GM18511 (cell line): ENCODE measurements around the gene OOSP3.
"Not testable (repeated sequence)": the region's sequence is repeated elsewhere in the genome, so short reads cannot be mapped to it uniquely, and the experiment has no call there.

Experiments
- ATAC-seq: cut with Tn5 transposase; IDR thresholded peaks from one replicate; pipeline ENCODE4 v1.9.1; 2021; ENCODE audit warnings: mild to moderate bottlenecking, moderate library complexity; ENCODE audit not compliant: unreplicated experiment

Gene OOSP3

GRCh38 chr11:59878575-59878974 lies at the start of gene OOSP3:
Gene OOSP3 (plus strand): TSS chr11:59878782. CDS start chr11:59878809, 27 bp downstream.
- ATAC-seq = no peak

- ATAC-seq = no peak
Observed at GRCh38 chr11:59829358-59829757, 49.2 kb upstream of the OOSP3 start.

- no peak for ATAC-seq
Observed at GRCh38 chr11:59833602-59834001, 45.0 kb upstream of the OOSP3 start.

GRCh38 chr11:59839615-59840014 lies 39.0 kb upstream of the OOSP3 start:
- no peak for ATAC-seq

GRCh38 chr11:59841514-59841913 lies 37.1 kb upstream of the OOSP3 start:
- ATAC-seq = peak; percentile 84

- ATAC-seq = no peak
Observed at GRCh38 chr11:59842316-59842715, 36.3 kb upstream of the OOSP3 start.

- ATAC-seq = no peak
Observed at GRCh38 chr11:59845399-59845798, 33.2 kb upstream of the OOSP3 start, which contains the start of gene CBLIF. Gene CBLIF (minus strand): TSS chr11:59845499. CDS start chr11:59845453, 46 bp downstream.

- no peak for ATAC-seq
Observed at GRCh38 chr11:59846556-59846955, 32.0 kb upstream of the OOSP3 start.

- ATAC-seq = no peak
Observed at GRCh38 chr11:59847626-59848025, 31.0 kb upstream of the OOSP3 start.

GRCh38 chr11:59848439-59848838 lies 30.1 kb upstream of the OOSP3 start:
- not testable (repeated sequence) for ATAC-seq

GRCh38 chr11:59849129-59849528 lies 29.5 kb upstream of the OOSP3 start:
- ATAC-seq = peak; percentile 71

- not testable (repeated sequence) for ATAC-seq
Observed at GRCh38 chr11:59849551-59849950, 29.0 kb upstream of the OOSP3 start.

- not testable (repeated sequence) for ATAC-seq
Observed at GRCh38 chr11:59851416-59851815, 27.2 kb upstream of the OOSP3 start.

- ATAC-seq = no peak
Observed at GRCh38 chr11:59854871-59855270, 23.7 kb upstream of the OOSP3 start.

GRCh38 chr11:59857439-59858434 lies 20.8 kb upstream of the OOSP3 start:
- ATAC-seq = no peak

- ATAC-seq = no peak
Observed at GRCh38 chr11:59859673-59860072, 18.9 kb upstream of the OOSP3 start.

- ATAC-seq = no peak
Observed at GRCh38 chr11:59862252-59862651, 16.3 kb upstream of the OOSP3 start.

- no peak for ATAC-seq
Observed at GRCh38 chr11:59865031-59865430, 13.6 kb upstream of the OOSP3 start.

GRCh38 chr11:59866397-59866796 lies 12.2 kb upstream of the OOSP3 start, which contains the start of gene TCN1:
Gene TCN1 (minus strand): TSS chr11:59866487. CDS start chr11:59866470, 17 bp downstream.
- no peak for ATAC-seq

GRCh38 chr11:59866836-59867235 lies 11.7 kb upstream of the OOSP3 start:
- no peak for ATAC-seq

GRCh38 chr11:59867946-59868345 lies 10.6 kb upstream of the OOSP3 start:
- ATAC-seq = no peak

GRCh38 chr11:59872076-59872475 lies 6.5 kb upstream of the OOSP3 start:
- ATAC-seq = no peak
